K562 (cell line): ENCODE data around the gene GNB2. TPM values are rescaled to one million over a fixed set of nuclear protein-coding genes. Genes with fewer than 3 reads are reported as not detected.

Source experiments
- BACH1 ChIP-seq: fragments of 200-800 bp; sonication (Bioruptor generic); IDR thresholded peaks from 2 replicates; pipeline ENCODE4 v1.6.1; 2016; ENCODE audit warnings: missing genetic modification characterization, missing compliant biosample characterization
- FIP1L1 ChIP-seq: fragments of 200-400 bp; formaldehyde crosslinking; IDR thresholded peaks from 2 replicates; pipeline ENCODE4 v1.6.1; 2018; ENCODE audit warnings: mild to moderate bottlenecking, low read depth, low read length; ENCODE audit not compliant: poor library complexity, severe bottlenecking
- FOSL1 ChIP-seq: fragments of 200-800 bp; sonication (Bioruptor generic); conservative IDR thresholded peaks from 2 replicates; pipeline ENCODE4 v1.6.1; 2016; ENCODE audit warnings: missing genetic modification characterization, missing compliant biosample characterization
- MTA3 ChIP-seq: fragments of 450-650 bp; formaldehyde crosslinking; IDR thresholded peaks from 2 replicates; pipeline ENCODE4 v1.6.1; 2017; ENCODE audit warnings: mild to moderate bottlenecking, borderline replicate concordance
- MXD1 ChIP-seq: fragments of 250-450 bp; sonication (Bioruptor Pico); IDR thresholded peaks from 2 replicates; pipeline ENCODE4 v1.8.0; 2021; ENCODE audit warnings: borderline replicate concordance, mild to moderate bottlenecking, moderate library complexity; ENCODE audit not compliant: poor library complexity, severe bottlenecking
- POLR2AphosphoS5 ChIP-seq: IDR thresholded peaks from 2 replicates; pipeline ENCODE4 v1.6.1; 2011; ENCODE audit warnings: mild to moderate bottlenecking, low read depth, low read length, moderate library complexity; ENCODE audit not compliant: control insufficient read depth, insufficient read depth
- RBM14 ChIP-seq: fragments of 200-400 bp; formaldehyde crosslinking; IDR thresholded peaks from 2 replicates; pipeline ENCODE4 v1.6.1; 2018; ENCODE audit warnings: low read depth, mild to moderate bottlenecking, low read length, moderate library complexity, borderline replicate concordance; ENCODE audit not compliant: insufficient read depth
- TEAD1 ChIP-seq, 2 experiments: fragments of 450-650 bp in 1 of 2; sonication (generic) in 1 of 2; formaldehyde crosslinking; IDR thresholded peaks; 2 replicates each; pipeline versions ENCODE4 v1.4.0 to v1.8.0; 2020 to 2022; ENCODE audit warnings: mild to moderate bottlenecking in 2 of 2, missing genetic modification reagents in 1 of 2
- ZBTB7A ChIP-seq: IDR thresholded peaks from 2 replicates; pipeline ENCODE4 v1.6.1; 2011; ENCODE audit warnings: low read depth, mild to moderate bottlenecking, low read length, moderate library complexity, borderline replicate concordance; ENCODE audit not compliant: control insufficient read depth
- ZNF239 ChIP-seq: fragments of 250-450 bp; sonication (Bioruptor Pico); IDR thresholded peaks from 2 replicates; pipeline ENCODE4 v1.4.0; 2020; ENCODE audit warnings: mild to moderate bottlenecking
- ZNF445 ChIP-seq: fragments of 250-450 bp; sonication (Bioruptor Pico); IDR thresholded peaks from 2 replicates; pipeline ENCODE4 v1.4.0; 2020; ENCODE audit warnings: low read depth, mild to moderate bottlenecking, moderate library complexity
- ZNF778 ChIP-seq: fragments of 450-650 bp; formaldehyde crosslinking; IDR thresholded peaks from 2 replicates; pipeline ENCODE4 v1.4.0; 2020; ENCODE audit warnings: mild to moderate bottlenecking, moderate library complexity
- polyA plus RNA-seq, 8 experiments: library from polyadenylated mRNA; depleted of rRNA in 4 of 8; stranded (reverse) in 5 of 8; unstranded in 3 of 8; fragments of >200 nt; fragmentation: Nextera tagmentation in 2 of 8; fragmentation: Illumina TruSeq in 1 of 8; extraction: Ambion mirVana in 2 of 8; extraction: Trizol in 1 of 8; gene quantifications; 2 replicates each; pipeline versions ENCODE4 v1.2.1 to v1.2.3, GENCODE V29; 2011 to 2014; ENCODE audit warnings: inconsistent platforms in 1 of 8, missing spikeins in 1 of 8
- total RNA-seq, 7 experiments: library from RNA; depleted of rRNA in 6 of 7; stranded (reverse); fragments of >200 nt in 6 of 7; fragmentation: Illumina TruSeq in 2 of 7; extraction: Trizol in 2 of 7; gene quantifications; 2 replicates each; pipeline versions ENCODE4 v1.2.1 to v1.2.3, GENCODE V29; 2011 to 2021; ENCODE audit warnings: low replicate concordance in 1 of 7
- TF ChIP-seq, protein P1 (sequence below): sonication (generic); formaldehyde crosslinking; IDR thresholded peaks from 2 replicates; pipeline ENCODE4 v1.4.0; 2020; ENCODE audit warnings: mild to moderate bottlenecking, missing genetic modification reagents
- TF ChIP-seq, protein P2 (sequence below): fragments of 450-650 bp; IDR thresholded peaks from 2 replicates; pipeline ENCODE4 v1.6.1; 2016; ENCODE audit warnings: low read depth, mild to moderate bottlenecking, moderate library complexity
- TF ChIP-seq, protein P3 (sequence below): fragments of 450-650 bp; formaldehyde crosslinking; IDR thresholded peaks from 2 replicates; pipeline ENCODE4 v1.4.0; 2020; ENCODE audit warnings: mild to moderate bottlenecking, moderate library complexity
- TF ChIP-seq, protein P4 (sequence below), 2 experiments: fragments of 450-650 bp; IDR thresholded peaks; 2 replicates each; pipeline ENCODE4 v1.6.1; 2018; ENCODE audit warnings: mild to moderate bottlenecking in 2 of 2, low read depth in 1 of 2; ENCODE audit not compliant: partially characterized antibody in 2 of 2

GNB2 gene
- total and polyA plus RNA-seq, 9 of the 15 experiments (the other 6 are each of a cell fraction or from before 2014, with no cell fraction given): 0.65 to 320 (median 104) TPM

GRCh38 chr7:100641463-100641859, 32.1 kb upstream of the GNB2 start, which contains the start of gene TFR2 (continued):
- TF ChIP-seq, protein P1, sequence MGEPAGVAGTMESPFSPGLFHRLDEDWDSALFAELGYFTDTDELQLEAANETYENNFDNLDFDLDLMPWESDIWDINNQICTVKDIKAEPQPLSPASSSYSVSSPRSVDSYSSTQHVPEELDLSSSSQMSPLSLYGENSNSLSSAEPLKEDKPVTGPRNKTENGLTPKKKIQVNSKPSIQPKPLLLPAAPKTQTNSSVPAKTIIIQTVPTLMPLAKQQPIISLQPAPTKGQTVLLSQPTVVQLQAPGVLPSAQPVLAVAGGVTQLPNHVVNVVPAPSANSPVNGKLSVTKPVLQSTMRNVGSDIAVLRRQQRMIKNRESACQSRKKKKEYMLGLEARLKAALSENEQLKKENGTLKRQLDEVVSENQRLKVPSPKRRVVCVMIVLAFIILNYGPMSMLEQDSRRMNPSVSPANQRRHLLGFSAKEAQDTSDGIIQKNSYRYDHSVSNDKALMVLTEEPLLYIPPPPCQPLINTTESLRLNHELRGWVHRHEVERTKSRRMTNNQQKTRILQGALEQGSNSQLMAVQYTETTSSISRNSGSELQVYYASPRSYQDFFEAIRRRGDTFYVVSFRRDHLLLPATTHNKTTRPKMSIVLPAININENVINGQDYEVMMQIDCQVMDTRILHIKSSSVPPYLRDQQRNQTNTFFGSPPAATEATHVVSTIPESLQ: no peak
- no peak for TF ChIP-seq ZNF778
- TF ChIP-seq MXD1: no peak
- no peak for TF ChIP-seq ZNF445 (CRISPR knock-in tag)
- TF ChIP-seq FIP1L1: no peak
- peak; percentile 98 for TF ChIP-seq POLR2AphosphoS5
- TF ChIP-seq MTA3: peak; percentile 85
- TF ChIP-seq ZNF239 (CRISPR knock-in tag): 0 out of 2 replicates have a peak, but pooled peaks have one; percentile 35
- TF ChIP-seq RBM14: no peak
- peak; percentile 42; the same call in 1 of the 2 replicates for TF ChIP-seq FOSL1
- TF ChIP-seq ZBTB7A: peak; percentile 98
- TF ChIP-seq, protein P2, sequence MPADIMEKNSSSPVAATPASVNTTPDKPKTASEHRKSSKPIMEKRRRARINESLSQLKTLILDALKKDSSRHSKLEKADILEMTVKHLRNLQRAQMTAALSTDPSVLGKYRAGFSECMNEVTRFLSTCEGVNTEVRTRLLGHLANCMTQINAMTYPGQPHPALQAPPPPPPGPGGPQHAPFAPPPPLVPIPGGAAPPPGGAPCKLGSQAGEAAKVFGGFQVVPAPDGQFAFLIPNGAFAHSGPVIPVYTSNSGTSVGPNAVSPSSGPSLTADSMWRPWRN: peak; percentile 74; the same call in 1 of the 2 replicates
- TF ChIP-seq, protein P3, sequence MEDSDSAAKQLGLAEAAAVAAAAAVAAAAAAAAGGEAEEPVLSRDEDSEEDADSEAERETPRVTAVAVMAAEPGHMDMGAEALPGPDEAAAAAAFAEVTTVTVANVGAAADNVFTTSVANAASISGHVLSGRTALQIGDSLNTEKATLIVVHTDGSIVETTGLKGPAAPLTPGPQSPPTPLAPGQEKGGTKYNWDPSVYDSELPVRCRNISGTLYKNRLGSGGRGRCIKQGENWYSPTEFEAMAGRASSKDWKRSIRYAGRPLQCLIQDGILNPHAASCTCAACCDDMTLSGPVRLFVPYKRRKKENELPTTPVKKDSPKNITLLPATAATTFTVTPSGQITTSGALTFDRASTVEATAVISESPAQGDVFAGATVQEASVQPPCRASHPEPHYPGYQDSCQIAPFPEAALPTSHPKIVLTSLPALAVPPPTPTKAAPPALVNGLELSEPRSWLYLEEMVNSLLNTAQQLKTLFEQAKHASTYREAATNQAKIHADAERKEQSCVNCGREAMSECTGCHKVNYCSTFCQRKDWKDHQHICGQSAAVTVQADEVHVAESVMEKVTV (CRISPR knock-in tag): no peak
- TF ChIP-seq, protein P4, sequence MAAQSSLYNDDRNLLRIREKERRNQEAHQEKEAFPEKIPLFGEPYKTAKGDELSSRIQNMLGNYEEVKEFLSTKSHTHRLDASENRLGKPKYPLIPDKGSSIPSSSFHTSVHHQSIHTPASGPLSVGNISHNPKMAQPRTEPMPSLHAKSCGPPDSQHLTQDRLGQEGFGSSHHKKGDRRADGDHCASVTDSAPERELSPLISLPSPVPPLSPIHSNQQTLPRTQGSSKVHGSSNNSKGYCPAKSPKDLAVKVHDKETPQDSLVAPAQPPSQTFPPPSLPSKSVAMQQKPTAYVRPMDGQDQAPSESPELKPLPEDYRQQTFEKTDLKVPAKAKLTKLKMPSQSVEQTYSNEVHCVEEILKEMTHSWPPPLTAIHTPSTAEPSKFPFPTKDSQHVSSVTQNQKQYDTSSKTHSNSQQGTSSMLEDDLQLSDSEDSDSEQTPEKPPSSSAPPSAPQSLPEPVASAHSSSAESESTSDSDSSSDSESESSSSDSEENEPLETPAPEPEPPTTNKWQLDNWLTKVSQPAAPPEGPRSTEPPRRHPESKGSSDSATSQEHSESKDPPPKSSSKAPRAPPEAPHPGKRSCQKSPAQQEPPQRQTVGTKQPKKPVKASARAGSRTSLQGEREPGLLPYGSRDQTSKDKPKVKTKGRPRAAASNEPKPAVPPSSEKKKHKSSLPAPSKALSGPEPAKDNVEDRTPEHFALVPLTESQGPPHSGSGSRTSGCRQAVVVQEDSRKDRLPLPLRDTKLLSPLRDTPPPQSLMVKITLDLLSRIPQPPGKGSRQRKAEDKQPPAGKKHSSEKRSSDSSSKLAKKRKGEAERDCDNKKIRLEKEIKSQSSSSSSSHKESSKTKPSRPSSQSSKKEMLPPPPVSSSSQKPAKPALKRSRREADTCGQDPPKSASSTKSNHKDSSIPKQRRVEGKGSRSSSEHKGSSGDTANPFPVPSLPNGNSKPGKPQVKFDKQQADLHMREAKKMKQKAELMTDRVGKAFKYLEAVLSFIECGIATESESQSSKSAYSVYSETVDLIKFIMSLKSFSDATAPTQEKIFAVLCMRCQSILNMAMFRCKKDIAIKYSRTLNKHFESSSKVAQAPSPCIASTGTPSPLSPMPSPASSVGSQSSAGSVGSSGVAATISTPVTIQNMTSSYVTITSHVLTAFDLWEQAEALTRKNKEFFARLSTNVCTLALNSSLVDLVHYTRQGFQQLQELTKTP (IDR thresholded peaks at IDR 0.05; ENCODE audit: low read depth in 1 of 2, partially characterized antibody in 2 of 2): peak in 1 of 2 experiments; percentile 13
- peak; percentile 10 to 84; a peak in 2 of 4 replicates for TF ChIP-seq TEAD1 (CRISPR knock-in tag; IDR thresholded peaks at IDR 0.05)
- no peak for TF ChIP-seq BACH1 (tag)
